ENCODE data around the gene BPIFB3.

- TF ChIP-seq, protein P1, sequence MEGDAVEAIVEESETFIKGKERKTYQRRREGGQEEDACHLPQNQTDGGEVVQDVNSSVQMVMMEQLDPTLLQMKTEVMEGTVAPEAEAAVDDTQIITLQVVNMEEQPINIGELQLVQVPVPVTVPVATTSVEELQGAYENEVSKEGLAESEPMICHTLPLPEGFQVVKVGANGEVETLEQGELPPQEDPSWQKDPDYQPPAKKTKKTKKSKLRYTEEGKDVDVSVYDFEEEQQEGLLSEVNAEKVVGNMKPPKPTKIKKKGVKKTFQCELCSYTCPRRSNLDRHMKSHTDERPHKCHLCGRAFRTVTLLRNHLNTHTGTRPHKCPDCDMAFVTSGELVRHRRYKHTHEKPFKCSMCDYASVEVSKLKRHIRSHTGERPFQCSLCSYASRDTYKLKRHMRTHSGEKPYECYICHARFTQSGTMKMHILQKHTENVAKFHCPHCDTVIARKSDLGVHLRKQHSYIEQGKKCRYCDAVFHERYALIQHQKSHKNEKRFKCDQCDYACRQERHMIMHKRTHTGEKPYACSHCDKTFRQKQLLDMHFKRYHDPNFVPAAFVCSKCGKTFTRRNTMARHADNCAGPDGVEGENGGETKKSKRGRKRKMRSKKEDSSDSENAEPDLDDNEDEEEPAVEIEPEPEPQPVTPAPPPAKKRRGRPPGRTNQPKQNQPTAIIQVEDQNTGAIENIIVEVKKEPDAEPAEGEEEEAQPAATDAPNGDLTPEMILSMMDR (IDR thresholded peaks at IDR 0.05) = no peak
- TF ChIP-seq ELF4 (CRISPR knock-in tag; IDR thresholded peaks at IDR 0.05; ENCODE audit: low read depth) (no peak), MXD4 (CRISPR knock-in tag; IDR thresholded peaks at IDR 0.05; ENCODE audit: borderline replicate concordance) (no peak)
These were observed 7.3 kb upstream of the BPIFB3 start for GRCh38 chr20:33046412-33046811.

All from WTC11 (cell line).